NCI-H82 (cell line): ENCODE measurements around the gene VAPA.
"Not testable (repeated sequence)": the region's sequence is repeated elsewhere in the genome, so short reads cannot be mapped to it uniquely, and the experiment has no call there.

Experiments
- DNase-seq: peaks from one replicate; lab custom pipeline; 2025; lab: John Stamatoyannopoulos, UW

VAPA gene

GRCh38 chr18:9886005-9886348 lies 27.8 kb upstream of the VAPA start:
- DNase-seq: no peak

- no peak for DNase-seq
These were observed 25.8 kb upstream of the VAPA start for GRCh38 chr18:9887992-9888391.

- DNase-seq: no peak
These were observed 23.6 kb upstream of the VAPA start for GRCh38 chr18:9890196-9890595.

- no peak for DNase-seq
These were observed 22.9 kb upstream of the VAPA start for GRCh38 chr18:9890957-9891356.

GRCh38 chr18:9891515-9891914 lies 22.3 kb upstream of the VAPA start:
- not testable (repeated sequence) for DNase-seq

- DNase-seq: no peak
These were observed 19.3 kb upstream of the VAPA start for GRCh38 chr18:9894454-9895068.

GRCh38 chr18:9897129-9897528 lies 16.7 kb upstream of the VAPA start:
- no peak for DNase-seq

GRCh38 chr18:9897787-9898291 lies 16.0 kb upstream of the VAPA start:
- not testable (repeated sequence) for DNase-seq

GRCh38 chr18:9898792-9899549 lies 14.8 kb upstream of the VAPA start:
- no peak for DNase-seq

- DNase-seq: not testable (repeated sequence)
These were observed 14.3 kb upstream of the VAPA start for GRCh38 chr18:9899550-9899930.

- DNase-seq: no peak
These were observed 13.1 kb upstream of the VAPA start for GRCh38 chr18:9900699-9901098.

- no peak for DNase-seq
These were observed 12.4 kb upstream of the VAPA start for GRCh38 chr18:9901377-9901776.

- peak; percentile 71 for DNase-seq
These were observed 11.6 kb upstream of the VAPA start for GRCh38 chr18:9902264-9902663.

- DNase-seq: peak; percentile 98
These were observed 11.0 kb upstream of the VAPA start for GRCh38 chr18:9902832-9903231.

GRCh38 chr18:9905401-9905922 lies 8.4 kb upstream of the VAPA start:
- DNase-seq: no peak

GRCh38 chr18:9906481-9906880 lies 7.3 kb upstream of the VAPA start:
- DNase-seq: no peak

GRCh38 chr18:9907867-9908266 lies 5.9 kb upstream of the VAPA start:
- DNase-seq: no peak

GRCh38 chr18:9910071-9910470 lies 3.7 kb upstream of the VAPA start:
- no peak for DNase-seq

GRCh38 chr18:9910661-9911060 lies 3.2 kb upstream of the VAPA start:
- DNase-seq: no peak

GRCh38 chr18:9911226-9911625 lies 2.6 kb upstream of the VAPA start:
- DNase-seq: no peak

GRCh38 chr18:9912285-9912684 lies 1.5 kb upstream of the VAPA start:
- not testable (repeated sequence) for DNase-seq

- DNase-seq: no peak
These were observed 678 bp upstream of the VAPA start for GRCh38 chr18:9913151-9913525.

- peak; percentile 53 for DNase-seq
These were observed 443 bp downstream of the VAPA start for GRCh38 chr18:9914334-9914583.
